Upper lobe of right lung (tissue), 1 donor: Measurements from ENCODE around the gene HAX1. TPM values are rescaled to one million over a fixed set of nuclear protein-coding genes. Genes with fewer than 3 reads are reported as not detected.
"Not testable (repeated sequence)": the region's sequence is repeated elsewhere in the genome, so short reads cannot be mapped to it uniquely, and the experiment has no call there.

ENCODE experiments used
- ATAC-seq: fragments of 200-7000 bp; cut with Tn5 transposase; one replicate; pipeline ENCODE4 v1.9.1; 2020; ENCODE audit warnings: mild to moderate bottlenecking, moderate library complexity
- DNase-seq: peaks from one replicate; pipeline ENCODE4 v3.0.0-alpha.2; 2020
- H3K27ac ChIP-seq: fragments of 200-600 bp; one replicate; pipeline ENCODE4 v1.8.0; 2022
- H3K27me3 ChIP-seq: fragments of 200-600 bp; one replicate; pipeline ENCODE4 v1.8.0; 2022; ENCODE audit warnings: mild to moderate bottlenecking
- H3K36me3 ChIP-seq: fragments of 200-600 bp; one replicate; pipeline ENCODE4 v1.8.0; 2022
- H3K4me1 ChIP-seq: fragments of 200-600 bp; one replicate; pipeline ENCODE4 v1.8.0; 2022
- H3K4me3 ChIP-seq: fragments of 200-600 bp; one replicate; pipeline ENCODE4 v1.8.0; 2022; ENCODE audit warnings: mild to moderate bottlenecking
- H3K9me3 ChIP-seq: fragments of 200-600 bp; one replicate; pipeline ENCODE4 v1.8.0; 2022
- CTCF ChIP-seq: fragments of 200-600 bp; IDR thresholded peaks from one replicate; pipeline ENCODE4 v1.8.0; 2022; ENCODE audit warnings: antibody characterized with exemption
- intact Hi-C: fragments of 100-400 bp; cut with DNase I; formaldehyde crosslinking; loops from one replicate; pipeline ENCODE4 v1.11.0; 2022
- total RNA-seq: library from RNA; stranded (reverse); fragmentation: NEBNext Ultra II Directional; extraction: Animal tissue kit (Norgen Biotek cat#: 25700); gene quantifications from one replicate; pipeline ENCODE4 v1.2.1, GENCODE V29; 2021
- donor health status: DM: no; HTN: yes; CAD: no; lungs with severe emphysema.

Gene HAX1
- total RNA-seq, 1 donor from 2014 or later = 78.2 TPM

- TF ChIP-seq CTCF = no peak
- H3K9me3 ChIP-seq = peaks cover 4% of the 10 kb centered on the region
- H3K36me3 ChIP-seq = no peaks in the 10 kb centered on the region
- intact Hi-C loops = no loop called here
- no peak overlapping the region for H3K27ac ChIP-seq
- no peak for ATAC-seq
- no peak overlapping the region for H3K4me3 ChIP-seq
- H3K4me1 ChIP-seq = no peaks in the 10 kb centered on the region
- no peak for DNase-seq
- no peaks in the 10 kb centered on the region for H3K27me3 ChIP-seq
Measured at GRCh38 chr1:154316704-154317103, 44.3 kb downstream of the HAX1 start.

GRCh38 chr1:154318386-154318785 is 46.0 kb downstream of the HAX1 start:
- no peak for TF ChIP-seq CTCF
- DNase-seq = no peak
- no peaks in the 10 kb centered on the region for H3K36me3 ChIP-seq
- no peak for ATAC-seq
- peaks cover 4% of the 10 kb centered on the region for H3K9me3 ChIP-seq
- intact Hi-C loops = no loop called here
- no peaks in the 10 kb centered on the region for H3K4me1 ChIP-seq
- H3K4me3 ChIP-seq = no peak overlapping the region
- no peak overlapping the region for H3K27ac ChIP-seq
- no peaks in the 10 kb centered on the region for H3K27me3 ChIP-seq

GRCh38 chr1:154320882-154321608 is 48.6 kb downstream of the HAX1 start, which contains the start of gene AQP10:
Gene AQP10 (plus strand): TSS chr1:154321093. CDS start chr1:154321156, 63 bp downstream.
- no peak within 1 kb of the TSS for H3K27ac ChIP-seq
- H3K4me3 ChIP-seq = no peak within 1 kb of the TSS
- H3K36me3 ChIP-seq = no peaks in the 10 kb centered on the region
- intact Hi-C loops = no loop called here
- no peak for TF ChIP-seq CTCF
- ATAC-seq (no peak), DNase-seq (no peak)
- peaks cover 11% of the 10 kb centered on the region for H3K4me1 ChIP-seq
- H3K27me3 ChIP-seq = no peaks in the 10 kb centered on the region
- H3K9me3 ChIP-seq = peaks cover 4% of the 10 kb centered on the region

GRCh38 chr1:154321609-154321934 is 49.1 kb downstream of the HAX1 start:
- H3K9me3 ChIP-seq, H3K36me3 ChIP-seq, H3K4me3 ChIP-seq, H3K27ac ChIP-seq, intact Hi-C loops, ATAC-seq, DNase-seq, H3K27me3 ChIP-seq: not testable (repeated sequence)
- peaks cover 16% of the 10 kb centered on the region for H3K4me1 ChIP-seq

GRCh38 chr1:154323493-154323892 is 51.1 kb downstream of the HAX1 start:
- Histone ChIP-seq H3K9me3 (no peaks in the 10 kb centered on the region), H3K4me3 (no peak overlapping the region), H3K27me3 (no peaks in the 10 kb centered on the region), H3K36me3 (no peaks in the 10 kb centered on the region), H3K4me1 (peaks cover 34% of the 10 kb centered on the region), H3K27ac (no peak overlapping the region)
- intact Hi-C loops = no loop called here
- ATAC-seq (no peak), DNase-seq (no peak)
- no peak for TF ChIP-seq CTCF

- intact Hi-C loops = no loop called here
- Histone ChIP-seq H3K36me3 (no peaks in the 10 kb centered on the region), H3K4me3 (peak overlapping the region; percentile 72), H3K27ac (no peak overlapping the region), H3K4me1 (peaks cover 39% of the 10 kb centered on the region), H3K27me3 (no peaks in the 10 kb centered on the region), H3K9me3 (no peaks in the 10 kb centered on the region)
- ATAC-seq (no peak), DNase-seq (no peak)
- TF ChIP-seq CTCF = no peak
Measured at GRCh38 chr1:154324241-154324640, 51.8 kb downstream of the HAX1 start.
